Brain microvascular endothelial cell (primary cell): ENCODE measurements around the gene EPHA4.

Experiments
- DNase-seq: peaks from one replicate; pipeline ENCODE4 v3.0.0-alpha.2; 2020
- H3K27ac ChIP-seq: fragments of 250-450 bp; sonication (Bioruptor Pico); 2 replicates; pipeline ENCODE4 v1.5.1; 2020; ENCODE audit warnings: mild to moderate bottlenecking, moderate library complexity
- H3K27me3 ChIP-seq: fragments of 250-450 bp; sonication (Bioruptor Pico); replicated peaks from 2 replicates; pipeline ENCODE4 v1.5.1; 2020; ENCODE audit warnings: mild to moderate bottlenecking
- H3K36me3 ChIP-seq: fragments of 250-450 bp; sonication (Bioruptor Pico); replicated peaks from 2 replicates; pipeline ENCODE4 v1.5.1; 2020; ENCODE audit warnings: mild to moderate bottlenecking
- H3K4me3 ChIP-seq: 2 replicates; pipeline ENCODE4 v1.5.1; 2011; ENCODE audit warnings: low read depth, mild to moderate bottlenecking, control low read depth, low read length, moderate library complexity
- CTCF ChIP-seq: IDR thresholded peaks from 2 replicates; pipeline ENCODE4 v1.5.1; 2011; ENCODE audit warnings: low read depth, mild to moderate bottlenecking, moderate library complexity, low read length, control low read depth, inconsistent platforms; ENCODE audit errors: missing control alignments
- in situ Hi-C: cut with HindIII; loops from 2 replicates; pipeline ENCODE4 v1.10.0; 2017; ENCODE audit warnings: low sequenced_read_pairs, low pct_ligation_motif_present

Gene EPHA4

GRCh38 chr2:221392228-221392881, 179.7 kb downstream of the EPHA4 start:
- no peak overlapping the region for H3K4me3 ChIP-seq
- TF ChIP-seq CTCF, result no peak
- H3K27ac ChIP-seq, result no peak overlapping the region
- H3K36me3 ChIP-seq, result no peaks in the 10 kb centered on the region
- in situ Hi-C loops, result no loop called here
- no peaks in the 10 kb centered on the region for H3K27me3 ChIP-seq
- DNase-seq, result no peak

- TF ChIP-seq CTCF, result no peak
- Histone ChIP-seq H3K27me3 (no peaks in the 10 kb centered on the region), H3K36me3 (no peaks in the 10 kb centered on the region), H3K4me3 (no peak overlapping the region), H3K27ac (no peak overlapping the region)
- no peak for DNase-seq
- in situ Hi-C loops, result no loop called here
These were observed 181.2 kb downstream of the EPHA4 start for GRCh38 chr2:221390878-221391277.

GRCh38 chr2:221389904-221390303, 182.2 kb downstream of the EPHA4 start:
- no peaks in the 10 kb centered on the region for H3K27me3 ChIP-seq
- no peaks in the 10 kb centered on the region for H3K36me3 ChIP-seq
- H3K27ac ChIP-seq, result no peak overlapping the region
- no peak for DNase-seq
- in situ Hi-C loops, result no loop called here
- no peak for TF ChIP-seq CTCF
- H3K4me3 ChIP-seq, result no peak overlapping the region

- no peak for DNase-seq
- no peak for TF ChIP-seq CTCF
- Histone ChIP-seq H3K27ac (no peak overlapping the region), H3K4me3 (no peak overlapping the region), H3K27me3 (no peaks in the 10 kb centered on the region), H3K36me3 (no peaks in the 10 kb centered on the region)
- in situ Hi-C loops, result no loop called here
These were observed 182.7 kb downstream of the EPHA4 start for GRCh38 chr2:221389421-221389820.

GRCh38 chr2:221388891-221389290, 183.2 kb downstream of the EPHA4 start:
- Histone ChIP-seq H3K27me3 (no peaks in the 10 kb centered on the region), H3K36me3 (no peaks in the 10 kb centered on the region), H3K27ac (no peak overlapping the region), H3K4me3 (no peak overlapping the region)
- no peak for DNase-seq
- in situ Hi-C loops, result no loop called here
- no peak for TF ChIP-seq CTCF

GRCh38 chr2:221385716-221386115, 186.4 kb downstream of the EPHA4 start:
- no peak for DNase-seq

More at GRCh38 chr2:221385716-221386115, 186.4 kb downstream of the EPHA4 start:
- Histone ChIP-seq H3K4me3 (no peak overlapping the region), H3K27me3 (no peaks in the 10 kb centered on the region), H3K27ac (no peak overlapping the region), H3K36me3 (no peaks in the 10 kb centered on the region)
- in situ Hi-C loops, result no loop called here
- TF ChIP-seq CTCF, result no peak
